ENCODE results near the gene SLC44A1. TPM values are rescaled to one million over a fixed set of nuclear protein-coding genes. Genes with fewer than 3 reads are reported as not detected.

Gene SLC44A1
- total RNA-seq, 2 experiments from 2014 or later: 26.6 to 71.6 TPM

GRCh38 chr9:105344283-105344682 is 99.8 kb downstream of the SLC44A1 start:
- no peak overlapping the region for H3K4me3 ChIP-seq (ENCODE audit: low read depth, low read length, poor library complexity, severe bottlenecking)
- no peaks in the 10 kb centered on the region for H4K20me1 ChIP-seq (ENCODE audit: insufficient read depth, low read length)
- BruUV-seq (replicated peaks): no TSS peak
- intact Hi-C loops (cut with micrococcal nuclease; ENCODE audit: unreplicated experiment): no loop called here
- H3K79me2 ChIP-seq (ENCODE audit: insufficient read depth, low read depth, low read length): no peaks in the 10 kb centered on the region
- H3K9me3 ChIP-seq (ENCODE audit: low read length): no peaks in the 10 kb centered on the region
- no peaks in the 10 kb centered on the region for H3K9me2 ChIP-seq (ENCODE audit: insufficient read depth, low read length)
- TF ChIP-seq, protein P1, sequence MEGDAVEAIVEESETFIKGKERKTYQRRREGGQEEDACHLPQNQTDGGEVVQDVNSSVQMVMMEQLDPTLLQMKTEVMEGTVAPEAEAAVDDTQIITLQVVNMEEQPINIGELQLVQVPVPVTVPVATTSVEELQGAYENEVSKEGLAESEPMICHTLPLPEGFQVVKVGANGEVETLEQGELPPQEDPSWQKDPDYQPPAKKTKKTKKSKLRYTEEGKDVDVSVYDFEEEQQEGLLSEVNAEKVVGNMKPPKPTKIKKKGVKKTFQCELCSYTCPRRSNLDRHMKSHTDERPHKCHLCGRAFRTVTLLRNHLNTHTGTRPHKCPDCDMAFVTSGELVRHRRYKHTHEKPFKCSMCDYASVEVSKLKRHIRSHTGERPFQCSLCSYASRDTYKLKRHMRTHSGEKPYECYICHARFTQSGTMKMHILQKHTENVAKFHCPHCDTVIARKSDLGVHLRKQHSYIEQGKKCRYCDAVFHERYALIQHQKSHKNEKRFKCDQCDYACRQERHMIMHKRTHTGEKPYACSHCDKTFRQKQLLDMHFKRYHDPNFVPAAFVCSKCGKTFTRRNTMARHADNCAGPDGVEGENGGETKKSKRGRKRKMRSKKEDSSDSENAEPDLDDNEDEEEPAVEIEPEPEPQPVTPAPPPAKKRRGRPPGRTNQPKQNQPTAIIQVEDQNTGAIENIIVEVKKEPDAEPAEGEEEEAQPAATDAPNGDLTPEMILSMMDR (conservative IDR thresholded peaks at IDR 0.05; ENCODE audit: low read length): no peak
- TF ChIP-seq EZH2phosphoT487 (IDR thresholded peaks at IDR 0.05; ENCODE audit: borderline replicate concordance, low read depth, low read length): no peak
- ChIA-PET POLR2A (interaction anchor here (0.7 to 0.9 kb wide), 2 partner anchors 25 to 75 kb away, joined by 3 read pairs; no protein-coding TSS in a partner anchor), CTCF (ENCODE audit: unreplicated experiment) (no interaction called here)
- no peak overlapping the region for H3K4me2 ChIP-seq (ENCODE audit: low read length)
- H3K4me1 ChIP-seq (ENCODE audit: insufficient read depth, low read length, poor library complexity, severe bottlenecking): no peaks in the 10 kb centered on the region
- DNase-seq (ENCODE audit: low spot score): no peak
- no peak overlapping the region for H2AFZ ChIP-seq (ENCODE audit: low read length)
- no peak overlapping the region for H3K27ac ChIP-seq (ENCODE audit: low read depth, low read length, poor library complexity, severe bottlenecking)
- peaks cover 11% of the 10 kb centered on the region; the same call in 1 of the 2 replicates for H3K36me3 ChIP-seq (ENCODE audit: insufficient read depth, low read length)

DNA sequence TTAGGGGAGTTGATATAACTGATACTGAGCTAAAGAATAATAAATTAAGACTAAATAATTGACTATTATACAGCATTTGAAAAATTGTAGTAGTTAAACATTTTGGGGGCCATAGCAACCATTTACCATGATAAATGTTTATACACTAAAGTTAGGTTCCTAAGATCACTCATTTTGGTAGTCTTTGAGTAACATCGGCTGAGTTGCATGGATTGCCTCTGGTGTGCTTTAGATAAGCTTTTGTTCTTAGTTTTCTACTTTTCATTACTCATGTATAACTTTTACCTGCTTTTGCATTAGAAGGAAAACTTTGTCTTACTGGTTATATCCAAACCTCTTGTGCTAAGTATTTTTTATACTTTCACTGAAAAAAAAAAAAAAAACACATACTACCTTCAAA is 101.2 kb downstream of the SLC44A1 start:
- DNase-seq (ENCODE audit: low spot score): no peak
- Histone ChIP-seq H3K9me2 (ENCODE audit: insufficient read depth, low read length) (no peaks in the 10 kb centered on the region), H3K4me1 (ENCODE audit: insufficient read depth, low read length, poor library complexity, severe bottlenecking) (no peaks in the 10 kb centered on the region), H3K79me2 (ENCODE audit: insufficient read depth, low read depth, low read length) (no peaks in the 10 kb centered on the region), H3K9me3 (ENCODE audit: low read length) (no peaks in the 10 kb centered on the region), H2AFZ (ENCODE audit: low read length) (no peak overlapping the region), H3K27ac (ENCODE audit: low read depth, low read length, poor library complexity, severe bottlenecking) (no peak overlapping the region), H3K4me3 (ENCODE audit: low read depth, low read length, poor library complexity, severe bottlenecking) (no peak overlapping the region), H3K36me3 (ENCODE audit: insufficient read depth, low read length) (peaks cover 22% of the 10 kb centered on the region), H4K20me1 (ENCODE audit: insufficient read depth, low read length) (no peaks in the 10 kb centered on the region), H3K4me2 (ENCODE audit: low read length) (no peak overlapping the region)
- ChIA-PET POLR2A (interaction anchor here (0.6 to 3.4 kb wide), 3 partner anchors 8 to 75 kb away, joined by 3 to 31 read pairs (median 3); no protein-coding TSS in a partner anchor), CTCF (ENCODE audit: unreplicated experiment) (no interaction called here)
- no TSS peak for BruUV-seq (replicated peaks)
- TF ChIP-seq EZH2phosphoT487 (IDR thresholded peaks at IDR 0.05; ENCODE audit: borderline replicate concordance, low read depth, low read length): no peak
- TF ChIP-seq, protein P1 (conservative IDR thresholded peaks at IDR 0.05; ENCODE audit: low read length): no peak
- intact Hi-C loops (cut with micrococcal nuclease; ENCODE audit: unreplicated experiment): no loop called here

DNA sequence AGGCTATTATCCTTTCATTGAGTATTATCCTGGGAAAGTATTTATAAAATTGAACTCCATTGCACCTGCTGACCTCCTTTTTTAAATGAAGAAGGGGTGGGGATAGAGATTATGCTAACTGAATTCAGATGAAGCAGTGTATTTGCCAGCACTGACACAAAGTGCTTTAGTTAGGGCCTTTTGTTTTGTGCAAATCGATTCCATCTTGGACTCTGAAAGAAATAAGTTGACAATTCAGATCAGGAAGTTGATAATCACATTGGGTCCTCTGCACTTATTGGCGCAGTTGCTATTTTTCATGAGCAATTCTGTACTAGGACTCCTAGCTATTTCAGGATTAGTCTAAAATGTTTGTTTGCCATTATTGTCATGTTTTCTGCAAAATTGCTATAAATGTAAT is 101.8 kb downstream of the SLC44A1 start:
- no TSS peak for BruUV-seq (replicated peaks)
- no peak for TF ChIP-seq EZH2phosphoT487 (IDR thresholded peaks at IDR 0.05; ENCODE audit: borderline replicate concordance, low read depth, low read length)
- TF ChIP-seq, protein P1 (conservative IDR thresholded peaks at IDR 0.05; ENCODE audit: low read length): no peak
- Histone ChIP-seq H3K27ac (ENCODE audit: low read depth, low read length, poor library complexity, severe bottlenecking) (no peak overlapping the region), H3K9me3 (ENCODE audit: low read length) (no peaks in the 10 kb centered on the region), H3K79me2 (ENCODE audit: insufficient read depth, low read depth, low read length) (no peaks in the 10 kb centered on the region), H3K4me3 (ENCODE audit: low read depth, low read length, poor library complexity, severe bottlenecking) (no peak overlapping the region), H2AFZ (ENCODE audit: low read length) (no peak overlapping the region), H3K9me2 (ENCODE audit: insufficient read depth, low read length) (no peaks in the 10 kb centered on the region), H3K36me3 (ENCODE audit: insufficient read depth, low read length) (peaks cover 25% of the 10 kb centered on the region), H3K4me1 (ENCODE audit: insufficient read depth, low read length, poor library complexity, severe bottlenecking) (no peaks in the 10 kb centered on the region), H4K20me1 (ENCODE audit: insufficient read depth, low read length) (no peaks in the 10 kb centered on the region), H3K4me2 (ENCODE audit: low read length) (no peak overlapping the region)
- ChIA-PET POLR2A (interaction anchor here (0.6 to 3.4 kb wide), 5 partner anchors 9 to 59 kb away, joined by 3 to 31 read pairs (median 5); no protein-coding TSS in a partner anchor), CTCF (ENCODE audit: unreplicated experiment) (no interaction called here)
- DNase-seq (ENCODE audit: low spot score): no peak
- intact Hi-C loops (cut with micrococcal nuclease; ENCODE audit: unreplicated experiment): no loop called here

All from OCI-LY7 (cell line).